Trophoblast cell (in vitro differentiated cells and primary cell): ENCODE measurements around the gene CLPSL1.

Experiments used
- DNase-seq, 2 donors: peaks; one replicate each; pipeline ENCODE4 v3.0.0-alpha.2; 2016
- H2AFZ ChIP-seq: 2 replicates; pipeline ENCODE4 v1.6.1; 2013; ENCODE audit warnings: low read length, moderate library complexity, mild to moderate bottlenecking; ENCODE audit not compliant: insufficient read depth, poor library complexity
- H2AK5ac ChIP-seq: 2 replicates; pipeline ENCODE4 v1.6.1; 2013; ENCODE audit warnings: mild to moderate bottlenecking, low read length
- H2BK120ac ChIP-seq: 2 replicates; pipeline ENCODE4 v1.6.1; 2013; ENCODE audit warnings: low read length, mild to moderate bottlenecking, moderate library complexity; ENCODE audit not compliant: insufficient read depth, poor library complexity
- H2BK12ac ChIP-seq: 2 replicates; pipeline ENCODE4 v1.6.1; 2013; ENCODE audit warnings: mild to moderate bottlenecking, low read length, moderate library complexity
- H2BK5ac ChIP-seq: 2 replicates; pipeline ENCODE4 v1.6.1; 2013; ENCODE audit warnings: low read length, low read depth, moderate library complexity, mild to moderate bottlenecking; ENCODE audit not compliant: poor library complexity
- H3K14ac ChIP-seq: 2 replicates; pipeline ENCODE4 v1.6.1; 2013; ENCODE audit warnings: mild to moderate bottlenecking, low read length
- H3K18ac ChIP-seq: 2 replicates; pipeline ENCODE4 v1.6.1; 2013; ENCODE audit warnings: mild to moderate bottlenecking, low read length
- H3K23ac ChIP-seq: 2 replicates; pipeline ENCODE4 v1.6.1; 2013; ENCODE audit warnings: low read length
- H3K27ac ChIP-seq: 2 replicates; pipeline ENCODE4 v1.5.1; 2013; ENCODE audit warnings: low read depth, mild to moderate bottlenecking, inconsistent platforms, low read length, moderate library complexity
- H3K27me3 ChIP-seq: 2 replicates; pipeline ENCODE4 v1.6.1; 2013; ENCODE audit warnings: inconsistent platforms, mild to moderate bottlenecking, low read length, moderate library complexity; ENCODE audit not compliant: insufficient read depth
- H3K36me3 ChIP-seq, 2 experiments: 1 replicate in 1 of 2; 2 replicates in 1 of 2; pipeline ENCODE4 v1.6.1; 2013; ENCODE audit warnings: low read length in 2 of 2, mild to moderate bottlenecking in 2 of 2, moderate library complexity in 1 of 2; ENCODE audit not compliant: insufficient read depth in 2 of 2, control insufficient read depth in 1 of 2
- H3K4ac ChIP-seq: 2 replicates; pipeline ENCODE4 v1.6.1; 2013; ENCODE audit warnings: low read depth, mild to moderate bottlenecking, low read length, moderate library complexity
- H3K4me1 ChIP-seq, 2 experiments: 1 replicate in 1 of 2; 2 replicates in 1 of 2; pipeline ENCODE4 v1.6.1; 2013; ENCODE audit warnings: low read length in 2 of 2, mild to moderate bottlenecking in 2 of 2, moderate library complexity in 1 of 2; ENCODE audit not compliant: insufficient read depth in 2 of 2, control insufficient read depth in 1 of 2
- H3K4me2 ChIP-seq: 2 replicates; pipeline ENCODE4 v1.6.1; 2013; ENCODE audit warnings: inconsistent platforms, mild to moderate bottlenecking, low read length, moderate library complexity
- H3K4me3 ChIP-seq: 2 replicates; pipeline ENCODE4 v1.5.1; 2013; ENCODE audit warnings: mild to moderate bottlenecking, low read depth, low read length, inconsistent platforms
- H3K79me1 ChIP-seq: one replicate; pipeline ENCODE4 v1.6.1; 2013; ENCODE audit warnings: low read length
- H3K79me2 ChIP-seq: 2 replicates; pipeline ENCODE4 v1.6.1; 2013; ENCODE audit warnings: low read length, mild to moderate bottlenecking; ENCODE audit not compliant: control insufficient read depth, insufficient read depth, poor library complexity
- H3K9ac ChIP-seq: 2 replicates; pipeline ENCODE4 v1.6.1; 2013; ENCODE audit warnings: mild to moderate bottlenecking, low read length
- H3K9me3 ChIP-seq: 2 replicates; pipeline ENCODE4 v1.6.1; 2013; ENCODE audit warnings: low read depth, mild to moderate bottlenecking, control low read depth, inconsistent platforms, low read length; ENCODE audit not compliant: insufficient read depth
- H4K12ac ChIP-seq: 2 replicates; pipeline ENCODE4 v1.6.1; 2013; ENCODE audit warnings: low read depth, mild to moderate bottlenecking, low read length, moderate library complexity
- H4K8ac ChIP-seq: 2 replicates; pipeline ENCODE4 v1.6.1; 2013; ENCODE audit warnings: low read depth, mild to moderate bottlenecking, low read length, moderate library complexity
- H4K91ac ChIP-seq: one replicate; pipeline ENCODE4 v1.6.1; 2013; ENCODE audit warnings: low read depth, mild to moderate bottlenecking, low read length, moderate library complexity
- whole genome bisulfite sequencing: extraction: QIAGEN DNeasy Blood & Tissue Kit; methylation state at CpG from one replicate; pipeline ENCODE4 v1.1.7; 2013; ENCODE audit warnings: missing lambda C conversion rate; ENCODE audit not compliant: insufficient read length, insufficient coverage; ENCODE audit errors: extremely low coverage; 5-methylcytosine and 5-hydroxymethylcytosine counted together

Gene CLPSL1

GRCh38 chr6:35831257-35832007 is 50.6 kb downstream of the CLPSL1 start:
- Histone ChIP-seq H3K23ac (no peak overlapping the region), H2BK12ac (no peak overlapping the region), H4K8ac (no peak overlapping the region), H2AFZ (no peak overlapping the region), H2BK120ac (no peak overlapping the region), H3K14ac (no peak overlapping the region), H3K79me2 (no peaks in the 10 kb centered on the region), H3K27me3 (no peaks in the 10 kb centered on the region), H4K91ac (no peak overlapping the region), H3K27ac (no peak overlapping the region), H3K4ac (no peak overlapping the region), H3K9ac (no peak overlapping the region), H3K18ac (no peak overlapping the region), H2AK5ac (no peak overlapping the region), H3K4me2 (no peak overlapping the region), H3K9me3 (no peaks in the 10 kb centered on the region), H3K36me3 (peaks cover 10 to 12% of the 10 kb centered on the region in 2 experiments), H3K79me1 (no peaks in the 10 kb centered on the region), H3K4me3 (no peak overlapping the region), H4K12ac (no peak overlapping the region), H3K4me1 (no peaks in the 10 kb centered on the region), H2BK5ac (no peak overlapping the region)
- no CpG with 5 or more reads among the region's 5 CpGs for WGBS
- DNase-seq = peak in 1 of 2 donors; percentile 11

DNA sequence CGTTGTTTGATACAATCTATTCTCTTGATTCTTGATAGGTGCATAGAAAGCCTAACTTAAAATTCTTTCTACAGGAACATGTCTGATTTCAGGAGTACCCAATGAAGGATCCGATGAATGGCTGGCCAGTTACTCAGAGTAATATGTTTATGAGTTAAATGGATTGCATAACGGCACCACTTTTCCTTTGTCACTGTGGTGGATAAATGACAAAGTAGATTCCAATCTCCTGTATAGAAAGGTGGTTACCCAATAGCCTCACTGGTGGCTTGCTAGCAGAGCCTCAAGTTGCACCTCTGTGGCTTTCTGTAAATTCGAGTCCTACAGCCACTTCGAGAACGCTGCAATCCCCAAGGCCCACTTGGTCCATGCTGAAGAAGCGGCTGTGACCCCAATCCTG is 52.7 kb downstream of the CLPSL1 start:
- Histone ChIP-seq H3K4me3 (no peak overlapping the region), H3K79me1 (no peaks in the 10 kb centered on the region), H3K27me3 (no peaks in the 10 kb centered on the region), H3K9me3 (no peaks in the 10 kb centered on the region), H3K9ac (no peak overlapping the region), H3K23ac (no peak overlapping the region), H4K12ac (no peak overlapping the region), H3K4me2 (no peak overlapping the region), H3K18ac (no peak overlapping the region), H4K8ac (no peak overlapping the region), H3K79me2 (no peaks in the 10 kb centered on the region), H2AFZ (no peak overlapping the region), H3K27ac (no peak overlapping the region), H2AK5ac (no peak overlapping the region), H3K4me1 (no peaks in the 10 kb centered on the region), H4K91ac (no peak overlapping the region), H2BK5ac (no peak overlapping the region), H2BK120ac (no peak overlapping the region), H3K14ac (no peak overlapping the region), H3K36me3 (peaks cover 14% of the 10 kb centered on the region in 2 experiments), H3K4ac (no peak overlapping the region), H2BK12ac (no peak overlapping the region)
- DNase-seq = peak; percentile 40 to 80
- no CpG with 5 or more reads among the region's 7 CpGs for WGBS
